ENCODE results near the gene SARNP. TPM values are rescaled to one million over a fixed set of nuclear protein-coding genes. Genes with fewer than 3 reads are reported as not detected.

Gene SARNP
- total RNA-seq, 1 donor: 59.7 TPM

DNA sequence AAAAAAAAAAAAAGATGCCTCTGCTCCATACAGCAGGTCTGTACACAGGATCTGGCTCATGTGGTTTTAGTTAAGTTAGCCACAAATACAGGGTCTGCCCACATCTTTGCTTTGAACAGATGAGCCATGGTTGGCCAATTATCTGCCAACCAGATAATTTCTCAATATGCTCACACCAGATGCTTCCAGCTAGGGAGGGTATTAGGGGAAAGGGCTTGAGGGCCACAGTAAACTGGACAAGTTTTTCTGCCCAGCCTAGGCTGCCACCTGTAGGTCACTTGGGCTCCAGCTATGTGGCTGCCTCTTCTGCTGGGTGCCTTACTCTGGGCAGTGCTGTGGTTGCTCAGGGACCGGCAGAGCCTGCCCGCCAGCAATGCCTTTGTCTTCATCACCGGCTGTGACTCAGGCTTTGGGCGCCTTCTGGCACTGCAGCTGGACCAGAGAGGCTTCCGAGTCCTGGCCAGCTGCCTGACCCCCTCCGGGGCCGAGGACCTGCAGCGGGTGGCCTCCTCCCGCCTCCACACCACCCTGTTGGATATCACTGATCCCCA is 96.6 kb downstream of the SARNP start:
- H3K9me3 ChIP-seq (ENCODE audit: low read depth, low read length): no peaks in the 10 kb centered on the region
- H3K4me1 ChIP-seq (ENCODE audit: insufficient read depth, low read length): peaks cover 51% of the 10 kb centered on the region
- no peak overlapping the region for H3K4me3 ChIP-seq (ENCODE audit: low read length)
- H3K27me3 ChIP-seq (ENCODE audit: insufficient read depth, low read length): no peaks in the 10 kb centered on the region

- Histone ChIP-seq H3K9me3 (ENCODE audit: low read depth, low read length) (no peaks in the 10 kb centered on the region), H3K4me1 (ENCODE audit: insufficient read depth, low read length) (peaks cover 55% of the 10 kb centered on the region), H3K4me3 (ENCODE audit: low read length) (no peak within 1 kb of the TSS), H3K27me3 (ENCODE audit: insufficient read depth, low read length) (no peaks in the 10 kb centered on the region)
Observed at GRCh38 chr12:55720071-55720564, 97.4 kb downstream of the SARNP start, which contains the start of gene RDH5. Gene RDH5 (plus strand): TSS chr12:55720393. CDS start chr12:55721185, 792 bp downstream.

DNA sequence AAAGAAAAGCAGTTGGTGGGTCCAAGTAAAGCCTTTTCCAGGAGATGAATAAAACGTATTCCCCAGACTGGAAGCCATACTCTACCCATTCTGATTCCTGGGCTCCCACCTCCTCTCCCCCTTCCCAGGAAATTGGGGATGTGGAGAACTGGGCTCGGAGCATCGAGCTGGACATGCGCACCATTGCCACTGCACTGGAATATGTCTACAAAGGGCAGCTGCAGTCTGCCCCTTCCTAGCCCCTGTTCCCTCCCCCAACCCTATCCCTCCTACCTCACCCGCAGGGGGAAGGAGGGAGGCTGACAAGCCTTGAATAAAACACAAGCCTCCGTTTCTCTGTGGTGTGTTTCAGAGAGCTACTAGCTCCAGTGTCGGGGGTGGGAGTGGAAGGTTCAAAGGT is 98.2 kb downstream of the SARNP start:
- H3K9me3 ChIP-seq (ENCODE audit: low read depth, low read length): no peaks in the 10 kb centered on the region
- no peak overlapping the region for H3K4me3 ChIP-seq (ENCODE audit: low read length)
- H3K27me3 ChIP-seq (ENCODE audit: insufficient read depth, low read length): no peaks in the 10 kb centered on the region
- peaks cover 50% of the 10 kb centered on the region for H3K4me1 ChIP-seq (ENCODE audit: insufficient read depth, low read length)

- Histone ChIP-seq H3K9me3 (ENCODE audit: low read depth, low read length) (no peaks in the 10 kb centered on the region), H3K4me1 (ENCODE audit: insufficient read depth, low read length) (peaks cover 50% of the 10 kb centered on the region), H3K27me3 (ENCODE audit: insufficient read depth, low read length) (no peaks in the 10 kb centered on the region), H3K4me3 (ENCODE audit: low read length) (no peak overlapping the region)
Observed at GRCh38 chr12:55718624-55719275, 98.8 kb downstream of the SARNP start.

- Histone ChIP-seq H3K9me3 (ENCODE audit: low read depth, low read length) (no peaks in the 10 kb centered on the region), H3K4me3 (ENCODE audit: low read length) (no peak overlapping the region), H3K27me3 (ENCODE audit: insufficient read depth, low read length) (no peaks in the 10 kb centered on the region)
Observed at GRCh38 chr12:55718015-55718414, 99.5 kb downstream of the SARNP start.

DNA sequence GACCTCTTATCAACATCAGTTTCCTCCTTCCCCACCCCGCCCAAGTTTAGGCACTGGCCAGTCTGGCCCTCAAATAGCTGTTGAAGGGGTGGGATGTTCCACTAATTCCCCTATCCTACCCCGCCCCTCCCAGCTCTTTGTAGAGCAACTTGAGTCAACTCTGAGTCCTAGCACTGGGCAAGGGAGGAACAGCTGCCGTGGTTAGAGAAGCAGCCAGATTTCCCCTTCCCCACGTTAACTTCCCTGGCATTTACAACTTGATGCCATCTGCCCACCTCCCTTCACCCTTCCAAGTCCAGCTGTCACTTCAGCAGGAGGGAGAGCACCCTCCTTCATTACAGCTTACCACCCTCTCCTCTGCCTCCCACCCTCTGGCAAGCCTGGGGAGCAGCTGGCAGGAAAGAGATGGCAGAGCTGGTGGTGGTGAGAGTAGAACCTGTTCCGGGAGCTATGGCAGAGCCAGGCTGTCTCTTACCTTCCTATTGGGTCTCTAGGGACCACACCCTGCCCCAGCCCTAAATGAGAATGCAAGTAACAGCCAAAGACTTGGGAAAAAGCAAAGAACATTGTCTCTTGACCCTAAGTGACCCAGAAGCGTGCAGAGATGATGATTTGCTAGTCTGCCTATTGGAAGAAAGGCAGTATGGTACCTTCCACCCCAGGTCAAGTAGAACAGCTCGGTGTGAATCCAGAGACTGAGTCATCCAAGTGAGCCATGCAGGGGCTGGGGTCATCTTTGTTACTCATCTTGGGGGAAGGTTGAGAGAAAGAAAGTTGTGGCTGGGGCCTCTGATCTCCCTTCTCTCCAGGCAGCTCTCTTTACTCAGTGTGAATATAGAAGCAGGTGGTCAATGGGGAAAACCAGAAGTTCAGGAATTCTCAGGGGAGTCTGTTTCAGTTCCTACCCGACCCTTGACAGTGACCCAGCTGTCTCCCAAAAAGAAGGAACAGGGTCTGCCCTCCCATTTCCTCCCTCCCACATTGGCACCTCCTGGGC is 100.2 kb downstream of the SARNP start:
- Histone ChIP-seq H3K4me3 (ENCODE audit: low read length) (peak overlapping the region; percentile 95), H3K9me3 (ENCODE audit: low read depth, low read length) (no peaks in the 10 kb centered on the region), H3K27me3 (ENCODE audit: insufficient read depth, low read length) (no peaks in the 10 kb centered on the region), H3K4me1 (ENCODE audit: insufficient read depth, low read length) (peaks cover 50% of the 10 kb centered on the region)

More at GRCh38 chr12:55718015-55718414, 99.5 kb downstream of the SARNP start:
- peaks cover 50% of the 10 kb centered on the region for H3K4me1 ChIP-seq (ENCODE audit: insufficient read depth, low read length)

DNA sequence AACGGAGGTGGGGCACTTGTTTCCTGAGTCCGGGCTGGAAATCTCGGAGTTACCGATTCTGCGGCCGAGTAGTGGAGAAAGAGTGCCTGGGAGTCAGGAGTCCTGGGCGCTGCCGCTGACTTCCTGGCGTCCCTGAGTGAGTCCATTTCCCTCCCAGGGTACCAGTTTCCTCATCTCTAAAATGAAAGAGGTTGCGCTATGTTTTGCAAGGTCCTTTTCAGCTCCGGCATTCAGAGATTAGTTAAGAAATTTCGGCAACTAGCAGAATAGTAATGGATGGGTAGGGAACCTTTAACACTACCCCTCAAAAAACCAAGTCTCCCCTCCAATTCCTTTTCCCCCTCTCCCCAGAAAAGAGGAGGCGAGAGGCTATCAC is 101.0 kb downstream of the SARNP start:
- Histone ChIP-seq H3K27me3 (ENCODE audit: insufficient read depth, low read length) (no peaks in the 10 kb centered on the region), H3K9me3 (ENCODE audit: low read depth, low read length) (no peaks in the 10 kb centered on the region), H3K4me3 (ENCODE audit: low read length) (peak overlapping the region; percentile 95), H3K4me1 (ENCODE audit: insufficient read depth, low read length) (peaks cover 50% of the 10 kb centered on the region)

GRCh38 chr12:55715833-55716581 is 101.5 kb downstream of the SARNP start, which contains the start of gene BLOC1S1:
Gene BLOC1S1 (plus strand): TSS chr12:55716046. CDS start chr12:55716052, 6 bp downstream.
- peak within 1 kb of the TSS; percentile 95 for H3K4me3 ChIP-seq (ENCODE audit: low read length)
- no peaks in the 10 kb centered on the region for H3K9me3 ChIP-seq (ENCODE audit: low read depth, low read length)
- H3K4me1 ChIP-seq (ENCODE audit: insufficient read depth, low read length): peaks cover 46% of the 10 kb centered on the region
- no peaks in the 10 kb centered on the region for H3K27me3 ChIP-seq (ENCODE audit: insufficient read depth, low read length)

DNA sequence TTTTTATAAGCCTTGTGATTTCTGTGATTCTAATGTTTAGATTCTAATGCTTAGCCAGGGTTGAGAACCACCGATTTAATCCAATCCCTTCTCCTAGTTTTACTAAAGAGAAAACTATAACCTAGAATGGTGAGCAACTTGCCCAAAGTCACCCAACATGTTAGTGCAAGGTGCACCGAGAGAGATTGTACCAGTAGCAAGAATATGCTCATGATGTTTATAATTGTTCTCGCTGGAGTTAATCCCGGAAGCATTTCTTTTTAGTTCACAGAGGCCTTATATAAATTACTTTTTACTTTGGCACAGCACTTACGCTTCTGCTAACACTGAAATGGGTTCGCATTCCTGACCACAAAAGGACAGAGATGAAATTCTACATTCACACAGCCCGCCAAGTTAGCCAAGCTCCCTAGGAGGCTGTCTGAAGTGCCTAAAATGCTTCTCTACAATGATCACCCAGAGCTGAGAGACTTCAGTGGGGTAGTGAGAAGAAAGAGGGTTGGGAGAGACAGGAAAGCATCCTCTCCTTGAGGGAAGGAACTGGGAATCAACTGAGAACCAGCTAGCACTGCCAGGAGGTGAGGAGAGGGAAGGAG is 102.3 kb downstream of the SARNP start:
- Histone ChIP-seq H3K9me3 (ENCODE audit: low read depth, low read length) (no peaks in the 10 kb centered on the region), H3K27me3 (ENCODE audit: insufficient read depth, low read length) (no peaks in the 10 kb centered on the region), H3K4me1 (ENCODE audit: insufficient read depth, low read length) (peaks cover 38% of the 10 kb centered on the region), H3K4me3 (ENCODE audit: low read length) (peak overlapping the region; percentile 95)

- Histone ChIP-seq H3K27me3 (ENCODE audit: insufficient read depth, low read length) (peaks cover 7% of the 10 kb centered on the region), H3K4me3 (ENCODE audit: low read length) (no peak overlapping the region), H3K9me3 (ENCODE audit: low read depth, low read length) (no peaks in the 10 kb centered on the region), H3K4me1 (ENCODE audit: insufficient read depth, low read length) (peaks cover 38% of the 10 kb centered on the region)
Observed at GRCh38 chr12:55713721-55714120, 103.8 kb downstream of the SARNP start.

- H3K4me1 ChIP-seq (ENCODE audit: insufficient read depth, low read length): peaks cover 36% of the 10 kb centered on the region
- H3K4me3 ChIP-seq (ENCODE audit: low read length): no peak overlapping the region
- H3K9me3 ChIP-seq (ENCODE audit: low read depth, low read length): no peaks in the 10 kb centered on the region
- H3K27me3 ChIP-seq (ENCODE audit: insufficient read depth, low read length): peaks cover 10% of the 10 kb centered on the region
Observed at GRCh38 chr12:55712700-55713415, 104.7 kb downstream of the SARNP start.

DNA sequence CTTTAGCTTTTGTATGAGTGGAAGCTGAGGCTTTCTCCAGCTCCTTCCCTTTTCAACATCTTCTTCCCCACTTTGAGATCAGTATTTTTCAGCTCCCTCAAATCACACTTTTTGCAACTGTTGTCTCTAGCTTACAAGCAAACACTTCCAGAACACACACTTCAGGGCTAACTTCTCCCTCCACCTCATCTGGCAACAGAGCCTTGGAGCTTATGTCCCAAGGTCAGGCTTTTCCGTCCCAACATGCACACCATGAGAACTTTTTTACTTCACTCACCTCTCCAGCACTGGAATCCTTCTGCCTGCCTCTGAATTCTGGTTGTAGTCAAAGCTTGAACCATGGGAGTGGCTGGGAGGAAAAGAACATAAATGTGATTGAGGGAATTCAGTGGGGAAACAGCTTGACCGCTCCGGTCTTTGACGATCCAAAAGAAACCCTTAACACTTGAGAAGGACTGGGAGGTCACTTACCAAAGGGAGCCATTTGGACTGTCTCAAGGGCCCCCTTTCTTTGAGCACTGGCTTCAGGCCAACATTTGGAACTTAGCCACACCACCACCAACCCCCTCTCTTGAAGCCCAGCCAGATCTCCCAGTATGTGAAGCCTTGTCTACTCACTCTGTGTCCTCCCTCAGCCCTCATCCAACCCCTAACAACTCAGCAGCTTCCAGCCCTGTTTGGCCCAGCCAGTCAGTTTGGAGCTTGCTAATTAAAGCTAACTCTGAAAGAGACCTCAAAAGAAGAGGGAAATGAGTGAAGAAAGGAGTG is 105.6 kb downstream of the SARNP start:
- H3K27me3 ChIP-seq (ENCODE audit: insufficient read depth, low read length): peaks cover 13% of the 10 kb centered on the region
- H3K9me3 ChIP-seq (ENCODE audit: low read depth, low read length): no peaks in the 10 kb centered on the region
- H3K4me3 ChIP-seq (ENCODE audit: low read length): no peak overlapping the region
- H3K4me1 ChIP-seq (ENCODE audit: insufficient read depth, low read length): peaks cover 33% of the 10 kb centered on the region

- Histone ChIP-seq H3K4me1 (ENCODE audit: insufficient read depth, low read length) (peaks cover 29% of the 10 kb centered on the region), H3K4me3 (ENCODE audit: low read length) (no peak overlapping the region), H3K27me3 (ENCODE audit: insufficient read depth, low read length) (peaks cover 14% of the 10 kb centered on the region)
Observed at GRCh38 chr12:55708695-55709233, 108.8 kb downstream of the SARNP start.

More at GRCh38 chr12:55708695-55709233, 108.8 kb downstream of the SARNP start:
- H3K9me3 ChIP-seq (ENCODE audit: low read depth, low read length): no peaks in the 10 kb centered on the region
